Heart right ventricle (tissue), 16 donors: ENCODE measurements around the gene DCBLD2. TPM values are rescaled to one million over a fixed set of nuclear protein-coding genes. Genes with fewer than 3 reads are reported as not detected.

Experiments
- ATAC-seq, 8 donors: fragments of 200-7000 bp; cut with Tn5 transposase; one replicate each; pipeline ENCODE4 v1.9.1; 2020; ENCODE audit warnings: mild to moderate bottlenecking in 8 of 8, moderate library complexity in 8 of 8, moderate number of reproducible peaks in 1 of 8
- DNase-seq, 2 donors: peaks; one replicate each; pipeline ENCODE4 v3.0.0-alpha.2; 2020
- H3K27ac ChIP-seq, 10 donors: fragments of 200-600 bp; sonication (generic) in 2 of 10; one replicate each; pipeline versions ENCODE4 v1.5.0 to v1.8.0; 2020 to 2022; ENCODE audit warnings: mild to moderate bottlenecking in 3 of 10
- H3K27me3 ChIP-seq, 7 donors: fragments of 200-600 bp; one replicate each; pipeline ENCODE4 v1.8.0; 2021 to 2022; ENCODE audit warnings: mild to moderate bottlenecking in 2 of 7
- H3K36me3 ChIP-seq, 9 donors: fragments of 200-600 bp; sonication (generic) in 1 of 9; one replicate each; pipeline versions ENCODE4 v1.5.0 to v1.8.0; 2020 to 2022; ENCODE audit warnings: mild to moderate bottlenecking in 2 of 9
- H3K4me1 ChIP-seq, 9 donors: fragments of 200-600 bp; sonication (generic) in 1 of 9; one replicate each; pipeline versions ENCODE4 v1.5.0 to v1.8.0; 2020 to 2022; ENCODE audit warnings: mild to moderate bottlenecking in 4 of 9
- H3K4me3 ChIP-seq, 10 donors: fragments of 200-600 bp; sonication (generic) in 2 of 10; one replicate each; pipeline versions ENCODE4 v1.5.0 to v1.8.0; 2020 to 2022; ENCODE audit warnings: mild to moderate bottlenecking in 7 of 10, moderate library complexity in 2 of 10
- H3K9me3 ChIP-seq, 11 donors: fragments of 200-600 bp in 10 of 11; sonication (generic) in 2 of 11; one replicate each; pipeline versions ENCODE4 v1.5.0 to v1.8.0; 2013 to 2022; ENCODE audit warnings: mild to moderate bottlenecking in 2 of 11, control low read depth in 1 of 11, moderate library complexity in 1 of 11
- CTCF ChIP-seq, 9 donors: fragments of 200-600 bp; sonication (generic) in 2 of 9; IDR thresholded peaks; one replicate each; pipeline versions ENCODE4 v1.5.0 to v1.8.0; 2021 to 2022; ENCODE audit warnings: antibody characterized with exemption in 9 of 9, mild to moderate bottlenecking in 5 of 9, moderate library complexity in 1 of 9
- WGBS, 2 donors: extraction: QIAGEN DNeasy Blood & Tissue Kit; methylation state at CpG; one replicate each; pipeline ENCODE4 v1.1.7; 2013; ENCODE audit warnings: inconsistent platforms in 1 of 2; 5-methylcytosine and 5-hydroxymethylcytosine counted together
- intact Hi-C, 10 donors: fragments of 100-400 bp; cut with DNase I; formaldehyde crosslinking; loops; one replicate each; pipeline versions ENCODE4 v1.11.1 to v1.14.2; 2022
- polyA plus RNA-seq, 2 donors: library from polyadenylated mRNA; stranded (reverse); fragments of 200-250 nt; gene quantifications; one replicate each; pipeline ENCODE4 v1.2.3, GENCODE V29; 2013
- total RNA-seq, 10 donors: library from RNA; stranded (reverse); fragmentation: NEBNext Ultra II Directional in 3 of 10; extraction: Animal tissue kit (Norgen Biotek cat#: 25700) in 3 of 10; gene quantifications; one replicate each; pipeline versions ENCODE4 v1.2.1 to v1.2.4, GENCODE V29; 2021 to 2023
- donor health status: Arrhythmogenic right ventricular cardiomyopathy.
- donor health status: ischemic (EF 13 %, LVEDD 7.1; RV severe dilation, severe dysfunction).
- donor health status: healthy with polysubstance abuse.
- donor health status: DM: no; HTN: yes; CAD: no.
- donor health status: DM: no; HTN: no; CAD: no.
- donor health status: ischemic (EF 25% LVEDD 6.9; RV normal size, moderate dysfunction).
- donor health status: ischemic (EF 25% LVEDD 5.7; RV mildly dilated, moderate dysfunction).
- donor health status: healthy.
- donor health status: DM: yes; HTN: yes; CAD: no.
- donor health status: Ischemic cardiomyopathy.
- donor health status: ischemic (EF 35%, LVEDD 5.7; RV mildly dilated, moderate dysfunction).
- donor health status: nonischemic (EF 11% LVEDD 7.7; RV severe dilation, severe dysfunction).
- donor health status: DM: yes; HTN: yes; CAD: no.
- donor health status: PGD.
- donor health status: ischemic (EF 29% LVEDD 5.4; RV normal size, mild dysfunction).
- donor health status: nonischemic (EF 23%, LVEDD 6.1; RV moderate dilation, normal function).

The DCBLD2 gene
- total and polyA plus RNA-seq, 12 donors = 11.9 to 97.4 (median 40.5) TPM

- no peak for DNase-seq
- intact Hi-C loops = loop anchor here in 3 of 10 donors (5.0 kb wide), 1 partner anchor 37 kb away; no protein-coding TSS in a partner anchor
- no peak for TF ChIP-seq CTCF (IDR thresholded peaks at IDR 0.05)
- Histone ChIP-seq H3K9me3 (no peaks in the 10 kb centered on the region), H3K4me3 (no peak overlapping the region), H3K36me3 (peaks cover 0 to 31% (median 0%) of the 10 kb centered on the region in 9 donors), H3K4me1 (peaks cover 19 to 92% (median 65%) of the 10 kb centered on the region in 9 donors), H3K27ac (peak overlapping the region in 8 of 10 donors; percentile 9 to 72 (median 52)), H3K27me3 (no peaks in the 10 kb centered on the region)
- WGBS, 2 donors = 24 to 34% methylated on average over 2 of the region's 2 CpGs
- peak in 2 of 8 donors; percentile 27 to 37 for ATAC-seq
Observed at GRCh38 chr3:98768961-98769360, 132.5 kb downstream of the DCBLD2 start.

- no peak overlapping the region for H3K4me3 ChIP-seq
- no peak for DNase-seq
- peak in 2 of 8 donors; percentile 41 to 43 for ATAC-seq
- peak overlapping the region in 8 of 10 donors; percentile 6 to 85 (median 68) for H3K27ac ChIP-seq
- no peaks in the 10 kb centered on the region for H3K27me3 ChIP-seq
- no peaks in the 10 kb centered on the region for H3K9me3 ChIP-seq
- intact Hi-C loops = loop anchor here in 3 of 10 donors (5.0 kb wide), 1 partner anchor 35 kb away; no protein-coding TSS in a partner anchor
- H3K36me3 ChIP-seq = peaks cover 0 to 11% (median 0%) of the 10 kb centered on the region in 9 donors
- TF ChIP-seq CTCF (IDR thresholded peaks at IDR 0.05) = no peak
- peaks cover 19 to 100% (median 85%) of the 10 kb centered on the region in 9 donors for H3K4me1 ChIP-seq
Observed at GRCh38 chr3:98766924-98767323, 134.6 kb downstream of the DCBLD2 start.

- intact Hi-C loops = loop anchor here in 3 of 10 donors (5.0 kb wide), 1 partner anchor 33 kb away; no protein-coding TSS in a partner anchor
- H3K36me3 ChIP-seq = no peaks in the 10 kb centered on the region
- peak overlapping the region in 9 of 10 donors; percentile 2 to 85 (median 69) for H3K27ac ChIP-seq
- H3K4me1 ChIP-seq = peaks cover 19 to 100% (median 97%) of the 10 kb centered on the region in 9 donors
- no peak for TF ChIP-seq CTCF (IDR thresholded peaks at IDR 0.05)
- peak in 5 of 8 donors; percentile 44 to 69 (median 62) for ATAC-seq
- H3K9me3 ChIP-seq = no peaks in the 10 kb centered on the region
- no peaks in the 10 kb centered on the region for H3K27me3 ChIP-seq
- H3K4me3 ChIP-seq = no peak overlapping the region
- 14 to 21% methylated on average over 4 of the region's 4 CpGs for WGBS, 2 donors
- DNase-seq = peak in 1 of 2 donors; percentile 50
Observed at GRCh38 chr3:98765721-98766120, 135.8 kb downstream of the DCBLD2 start.

- TF ChIP-seq CTCF (IDR thresholded peaks at IDR 0.05) = no peak
- H3K9me3 ChIP-seq = no peaks in the 10 kb centered on the region
- peak overlapping the region in 8 of 10 donors; percentile 0 to 85 (median 70) for H3K27ac ChIP-seq
- WGBS, 2 donors = 17 to 21% methylated on average over 4 of the region's 4 CpGs
- H3K36me3 ChIP-seq = no peaks in the 10 kb centered on the region
- intact Hi-C loops = loop anchor here in 1 of 10 donors (5.0 kb wide), 1 partner anchor 72 kb away; no protein-coding TSS in a partner anchor
- H3K27me3 ChIP-seq = no peaks in the 10 kb centered on the region
- peak overlapping the region in 6 of 10 donors; percentile 7 to 48 (median 24) for H3K4me3 ChIP-seq
- no peak for DNase-seq
- H3K4me1 ChIP-seq = peaks cover 16 to 100% (median 96%) of the 10 kb centered on the region in 9 donors
- peak in 3 of 8 donors; percentile 15 to 38 (median 33) for ATAC-seq
Observed at GRCh38 chr3:98764472-98764884, 137.0 kb downstream of the DCBLD2 start.
